ENCODE measurements around the gene C17orf107. TPM values are rescaled to one million over a fixed set of nuclear protein-coding genes. Genes with fewer than 3 reads are reported as not detected.

The C17orf107 gene
- total and polyA plus RNA-seq, 2 of the 13 experiments (the other 11 are each of a cell fraction or from before 2014, with no cell fraction given): 0.20 to 0.59 TPM

- TF ChIP-seq, protein P1, sequence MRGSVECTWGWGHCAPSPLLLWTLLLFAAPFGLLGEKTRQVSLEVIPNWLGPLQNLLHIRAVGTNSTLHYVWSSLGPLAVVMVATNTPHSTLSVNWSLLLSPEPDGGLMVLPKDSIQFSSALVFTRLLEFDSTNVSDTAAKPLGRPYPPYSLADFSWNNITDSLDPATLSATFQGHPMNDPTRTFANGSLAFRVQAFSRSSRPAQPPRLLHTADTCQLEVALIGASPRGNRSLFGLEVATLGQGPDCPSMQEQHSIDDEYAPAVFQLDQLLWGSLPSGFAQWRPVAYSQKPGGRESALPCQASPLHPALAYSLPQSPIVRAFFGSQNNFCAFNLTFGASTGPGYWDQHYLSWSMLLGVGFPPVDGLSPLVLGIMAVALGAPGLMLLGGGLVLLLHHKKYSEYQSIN (CRISPR knock-in tag; IDR thresholded peaks at IDR 0.05; ENCODE audit: borderline replicate concordance): no peak
- TF ChIP-seq ZNF414 (CRISPR knock-in tag; IDR thresholded peaks at IDR 0.05) (no peak), PAX8 (CRISPR knock-in tag; IDR thresholded peaks at IDR 0.05; ENCODE audit: borderline replicate concordance) (no peak), KLF13 (CRISPR knock-in tag; IDR thresholded peaks at IDR 0.05) (no peak), ZNF142 (CRISPR knock-in tag; IDR thresholded peaks at IDR 0.05) (no peak), ZNF616 (CRISPR knock-in tag; IDR thresholded peaks at IDR 0.05; ENCODE audit: low read depth) (no peak), SALL2 (CRISPR knock-in tag; IDR thresholded peaks at IDR 0.05) (0 out of 2 replicates have a peak, but pooled peaks have one; percentile 23), ZNF292 (CRISPR knock-in tag; IDR thresholded peaks at IDR 0.05; ENCODE audit: borderline replicate concordance, low read depth) (no peak), ZNF205 (CRISPR knock-in tag; IDR thresholded peaks at IDR 0.05) (0 out of 2 replicates have a peak, but pooled peaks have one; percentile 28), ETV5 (CRISPR knock-in tag; IDR thresholded peaks at IDR 0.05; ENCODE audit: borderline replicate concordance) (0 out of 2 replicates have a peak, but pooled peaks have one; percentile 48), GATAD2A (CRISPR knock-in tag; IDR thresholded peaks at IDR 0.05) (0 out of 2 replicates have a peak, but pooled peaks have one; percentile 36), ELF4 (CRISPR knock-in tag; IDR thresholded peaks at IDR 0.05; ENCODE audit: borderline replicate concordance) (no peak), ZNF75D (CRISPR knock-in tag; IDR thresholded peaks at IDR 0.05; ENCODE audit: borderline replicate concordance) (no peak), SRY (CRISPR knock-in tag; IDR thresholded peaks at IDR 0.05) (no peak), SMC3 (IDR thresholded peaks at IDR 0.05; ENCODE audit: low read length) (peak; percentile 32), ZNF33A (CRISPR knock-in tag; IDR thresholded peaks at IDR 0.05; ENCODE audit: borderline replicate concordance) (no peak), POLR2A (IDR thresholded peaks at IDR 0.05; ENCODE audit: insufficient read depth in 1 of 2, low read depth in 2 of 2, low read length in 2 of 2) (peak in 1 of 2 experiments; percentile 64; a peak in 2 of 4 replicates), THYN1 (CRISPR knock-in tag; IDR thresholded peaks at IDR 0.05; ENCODE audit: borderline replicate concordance, low read depth) (no peak), CHCHD3 (CRISPR knock-in tag; IDR thresholded peaks at IDR 0.05) (no peak), HDAC2 (CRISPR knock-in tag; IDR thresholded peaks at IDR 0.05) (no peak; the same call in 1 of the 2 replicates)
- TF ChIP-seq, protein P2, sequence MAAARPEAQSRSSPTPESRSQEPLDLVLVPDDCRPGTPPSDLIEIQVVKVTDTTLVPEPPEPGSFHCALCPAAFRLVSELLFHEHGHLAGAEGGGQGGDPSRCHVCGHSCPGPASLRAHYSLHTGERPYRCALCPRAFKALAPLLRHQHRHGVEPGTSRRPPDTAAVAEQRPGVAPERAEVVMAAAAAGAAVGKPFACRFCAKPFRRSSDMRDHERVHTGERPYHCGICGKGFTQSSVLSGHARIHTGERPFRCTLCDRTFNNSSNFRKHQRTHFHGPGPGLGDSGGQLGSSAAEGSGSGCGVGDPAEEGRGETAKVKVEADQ (CRISPR knock-in tag; IDR thresholded peaks at IDR 0.05; ENCODE audit: borderline replicate concordance): no peak
These were observed 35.0 kb downstream of the C17orf107 start (continued) for GRCh38 chr17:4934173-4934979.

Data from HepG2 (cell line).